Raji (cell line): Measurements from ENCODE around the gene AGBL1.

Experiments
- POLR2A ChIP-seq: IDR thresholded peaks from 2 replicates; pipeline ENCODE4 v1.6.1; 2011; ENCODE audit warnings: low read depth, low read length, control low read depth; ENCODE audit not compliant: insufficient read depth

The AGBL1 gene

DNA sequence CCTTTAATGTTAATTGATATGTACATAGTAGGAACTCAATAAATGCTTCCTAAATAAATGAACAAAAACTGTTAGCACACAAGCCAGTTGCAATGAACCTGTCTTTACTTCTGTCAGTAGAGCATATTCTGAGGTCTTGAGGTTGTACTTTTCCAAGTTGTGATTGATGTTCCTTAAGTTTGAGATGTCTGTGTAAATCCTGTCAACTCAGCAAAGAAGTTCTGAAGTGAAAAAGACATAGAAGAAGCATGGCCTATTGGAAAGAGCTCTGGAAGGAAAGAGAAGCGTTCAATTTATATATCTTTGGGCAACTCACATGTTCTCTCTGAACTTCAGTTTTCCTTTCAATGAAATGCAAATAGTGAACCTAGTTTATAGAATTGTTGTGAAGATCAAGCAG is 269.9 kb downstream of the AGBL1 start:
- TF ChIP-seq POLR2A, result no peak

DNA sequence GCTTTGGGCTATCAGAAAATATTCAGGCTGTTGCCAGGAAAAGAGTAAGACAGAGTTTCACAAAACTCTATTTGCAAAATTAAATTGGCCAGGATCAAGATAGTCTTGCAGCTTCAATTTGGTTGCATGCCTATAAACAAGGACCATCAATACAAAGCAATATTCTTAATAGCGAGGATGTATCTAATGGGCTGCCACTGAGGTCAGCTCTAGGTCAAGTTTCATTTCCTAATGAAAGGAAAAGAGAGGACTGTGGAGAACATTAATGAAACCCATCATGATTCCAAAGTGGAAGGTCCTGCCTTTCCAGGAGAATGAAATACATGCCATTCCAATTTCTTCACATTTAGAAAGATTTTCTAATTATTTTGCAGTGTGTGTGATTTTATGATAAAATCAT is 273.5 kb downstream of the AGBL1 start:
- TF ChIP-seq POLR2A, result no peak

DNA sequence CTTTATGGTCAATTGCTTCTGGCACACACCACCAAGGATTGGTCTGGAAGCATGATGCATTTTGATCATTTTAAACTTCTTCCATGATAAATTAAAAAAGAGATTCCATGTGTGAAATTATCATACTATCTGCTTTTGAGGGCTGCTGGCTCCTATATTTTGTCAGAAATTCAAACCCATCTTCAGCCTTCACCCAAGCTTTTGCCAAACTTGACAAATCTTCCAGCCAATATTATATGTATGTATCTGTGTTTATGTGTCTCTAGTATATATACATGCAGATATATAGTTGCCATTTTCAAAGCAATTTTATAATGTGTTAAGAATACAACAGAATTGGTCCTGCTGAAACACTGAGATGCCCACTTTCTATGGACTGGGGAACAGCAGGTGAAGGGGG is 275.7 kb downstream of the AGBL1 start:
- no peak for TF ChIP-seq POLR2A

DNA sequence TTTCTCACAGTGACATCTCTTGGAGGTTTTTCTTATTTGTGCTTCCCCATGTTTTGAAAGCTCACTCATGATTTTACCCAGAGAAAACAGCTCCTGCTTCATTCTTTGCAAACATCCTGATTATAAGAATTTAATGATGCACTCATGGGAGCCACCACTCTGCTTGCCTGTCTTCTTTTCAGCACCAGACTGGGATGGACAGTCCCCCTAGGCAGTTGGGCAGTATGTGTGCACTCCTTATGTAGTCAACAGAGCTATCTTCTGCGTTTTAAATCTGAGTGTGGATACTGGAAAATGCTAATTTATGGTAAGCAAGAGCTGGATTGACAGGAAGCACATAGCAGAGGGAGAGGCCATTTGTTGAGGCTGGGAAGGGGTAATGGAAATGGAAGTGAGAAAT is 276.1 kb downstream of the AGBL1 start:
- TF ChIP-seq POLR2A, result no peak

DNA sequence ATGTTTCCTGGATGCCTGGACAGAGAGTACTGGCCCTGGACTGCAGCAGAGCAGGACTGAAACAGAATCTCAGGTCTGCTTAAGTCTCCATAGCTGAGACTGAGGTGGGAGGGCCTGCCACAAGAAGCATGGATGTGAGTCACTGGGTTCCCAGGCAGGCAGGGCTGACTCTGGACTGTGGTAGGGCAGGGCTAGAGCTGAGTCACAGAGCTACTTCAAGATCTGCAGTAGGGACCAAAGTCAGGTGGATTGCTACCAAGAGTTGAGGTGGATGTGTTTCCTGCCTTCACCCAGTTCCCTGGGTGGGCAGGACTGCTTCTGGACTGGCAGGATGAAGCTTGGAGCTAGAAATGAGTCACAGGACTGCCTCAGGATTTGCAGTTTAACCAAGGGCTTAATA is 282.9 kb downstream of the AGBL1 start:
- no peak for TF ChIP-seq POLR2A

DNA sequence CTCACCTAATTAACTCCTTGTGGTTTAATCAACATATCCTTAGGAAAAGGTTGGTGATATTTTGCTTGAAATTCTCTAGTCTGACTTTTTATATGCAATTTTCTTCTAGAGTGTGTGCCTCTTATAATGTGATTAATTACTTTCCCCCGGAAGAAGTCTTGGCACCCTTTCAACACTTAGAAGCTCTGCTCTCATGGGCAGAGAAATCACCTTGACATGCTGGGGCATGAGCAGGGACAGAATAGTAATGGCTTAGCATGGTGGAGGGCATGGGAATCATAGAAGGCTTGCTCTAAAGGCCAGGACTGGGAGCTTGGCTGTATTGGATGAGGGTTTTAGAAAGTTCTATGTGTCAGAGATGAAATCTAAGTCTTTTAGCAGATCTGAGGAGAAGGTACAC is 293.5 kb downstream of the AGBL1 start:
- no peak for TF ChIP-seq POLR2A

DNA sequence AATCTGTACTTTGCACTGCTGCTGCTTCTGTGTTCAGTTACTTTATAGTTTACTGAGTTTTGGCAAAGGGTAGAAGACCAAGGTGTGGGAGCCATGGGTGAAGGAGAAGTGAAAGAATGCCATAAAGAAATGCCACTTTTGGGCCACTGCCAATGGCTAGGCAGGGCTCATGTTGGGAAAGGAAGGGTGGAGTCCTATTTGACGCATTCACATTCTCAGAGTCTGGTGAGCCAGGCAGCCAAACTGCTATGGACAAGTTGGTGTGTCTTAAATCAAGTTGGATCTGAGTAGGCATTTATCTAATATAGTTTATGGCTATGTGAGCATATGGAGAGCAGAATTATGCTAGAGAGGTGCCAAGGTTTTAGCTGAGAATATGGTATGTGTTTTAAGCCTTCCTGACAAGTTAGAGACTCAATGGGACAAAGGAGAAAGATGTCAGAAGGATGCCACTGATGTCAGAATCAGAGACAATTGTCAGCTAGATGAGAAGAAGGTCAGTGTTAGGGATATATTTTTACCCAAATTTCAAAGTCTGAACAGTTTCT is 296.1 kb downstream of the AGBL1 start:
- TF ChIP-seq POLR2A, result no peak

DNA sequence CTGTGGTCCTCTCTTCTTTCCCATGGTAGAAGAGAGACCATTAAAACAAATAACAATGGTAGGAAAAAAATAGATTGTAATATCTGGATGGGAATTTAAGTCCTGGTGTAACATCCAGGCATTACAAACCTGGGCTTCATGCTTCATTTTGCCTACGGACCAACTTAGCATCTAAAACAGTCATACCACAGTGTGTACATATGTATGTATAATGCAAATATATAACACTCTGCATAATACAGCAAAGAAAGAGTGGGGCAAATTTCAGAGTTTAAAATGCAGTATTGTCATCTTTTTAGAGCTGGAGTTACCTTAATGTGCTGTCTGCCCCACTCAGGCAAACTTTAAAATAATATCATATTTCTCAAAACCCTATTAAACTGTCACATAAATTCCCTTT is 298.2 kb downstream of the AGBL1 start:
- TF ChIP-seq POLR2A, result no peak

DNA sequence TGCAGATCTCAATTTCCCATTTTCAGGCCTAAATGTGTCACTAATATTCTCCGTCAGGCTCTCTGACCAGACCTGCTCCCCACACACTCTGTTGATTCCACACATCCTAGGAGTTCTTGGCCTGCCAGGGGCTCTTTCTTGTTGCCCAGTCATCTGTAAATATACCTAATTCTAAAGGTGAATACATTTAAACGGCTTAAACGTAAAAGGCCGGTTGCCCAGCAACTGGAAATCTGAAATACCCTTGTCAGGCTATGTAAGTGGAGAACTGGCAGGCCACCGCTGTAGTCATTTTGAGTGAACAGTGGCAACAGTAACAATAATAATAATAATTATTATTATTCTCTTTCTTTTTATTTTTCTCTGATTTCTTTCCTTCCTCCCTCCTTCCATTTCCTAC is 302.7 kb downstream of the AGBL1 start:
- TF ChIP-seq POLR2A, result no peak

DNA sequence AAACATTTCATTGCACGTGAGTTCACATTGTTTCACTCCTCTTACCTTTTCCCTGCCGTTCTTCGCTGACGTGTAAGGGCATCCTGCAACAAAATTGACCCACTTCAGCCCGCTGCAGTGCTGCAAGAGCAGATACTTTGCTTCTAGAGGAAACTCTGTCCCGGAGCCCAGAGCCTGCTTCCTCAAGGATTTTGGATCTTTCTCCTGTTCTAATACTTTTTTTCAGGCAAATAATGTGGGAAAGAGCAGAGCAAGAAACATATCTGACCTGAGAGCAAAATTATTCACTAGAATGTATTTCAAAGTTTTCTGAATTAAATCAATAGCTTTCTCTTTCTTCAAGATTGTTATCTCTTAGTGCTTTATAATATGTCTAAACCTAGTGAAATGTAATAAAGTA is 303.9 kb downstream of the AGBL1 start:
- no peak for TF ChIP-seq POLR2A

DNA sequence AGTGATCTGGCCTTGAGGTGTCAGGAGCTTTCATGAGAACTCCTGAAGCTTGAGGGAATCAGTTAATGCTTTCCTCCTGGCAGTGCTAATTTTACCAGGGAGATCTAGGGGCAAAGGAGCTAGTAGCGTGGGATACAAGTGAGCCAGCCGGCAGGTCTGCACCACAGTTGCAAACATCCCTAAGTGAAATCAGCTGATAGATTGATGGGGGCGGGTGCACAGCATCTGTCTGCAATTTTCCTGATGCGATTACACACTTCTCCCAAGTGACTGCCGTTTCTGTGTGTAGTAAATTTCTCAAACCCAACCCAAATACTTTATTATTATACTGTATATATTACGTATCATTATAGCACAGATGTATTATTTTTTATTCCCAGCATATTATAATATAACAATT is 304.5 kb downstream of the AGBL1 start:
- no peak for TF ChIP-seq POLR2A

DNA sequence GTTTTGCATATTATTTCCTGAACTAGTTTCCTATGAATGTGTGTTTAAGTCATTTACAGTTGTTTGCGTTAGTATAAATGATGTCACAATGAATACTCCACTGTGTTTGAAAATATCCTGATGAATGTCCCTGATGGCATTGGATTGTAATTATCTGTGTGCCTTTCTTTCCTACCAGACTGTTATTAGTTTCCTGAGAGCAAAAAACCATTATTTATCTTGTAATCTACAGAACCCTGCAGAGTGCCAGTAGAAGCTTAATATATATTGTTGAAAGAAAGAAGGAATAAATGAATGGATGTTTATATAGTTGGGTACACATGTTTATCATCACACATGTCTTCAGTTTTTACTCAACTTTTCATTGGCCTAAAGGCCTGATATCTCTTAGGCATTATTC is 312.6 kb downstream of the AGBL1 start:
- no peak for TF ChIP-seq POLR2A

DNA sequence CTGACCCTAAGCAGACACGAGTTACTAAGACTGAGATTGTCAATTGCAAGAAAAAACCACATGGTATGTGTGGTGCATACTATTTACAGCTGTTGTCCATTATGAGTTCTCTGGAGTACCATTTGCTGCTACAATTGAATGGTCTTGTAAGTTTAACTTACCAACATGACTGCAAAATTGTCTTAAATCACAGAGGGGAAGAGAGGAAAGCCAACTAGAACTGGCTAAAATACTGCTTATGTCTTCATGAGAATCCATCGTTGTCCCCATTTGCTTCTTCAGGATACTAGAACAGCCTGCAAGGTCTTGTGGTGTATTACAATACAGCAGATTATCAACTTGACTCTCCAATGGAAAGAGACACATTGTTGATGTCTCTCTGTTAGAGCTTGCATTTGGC is 313.2 kb downstream of the AGBL1 start:
- TF ChIP-seq POLR2A, result no peak

DNA sequence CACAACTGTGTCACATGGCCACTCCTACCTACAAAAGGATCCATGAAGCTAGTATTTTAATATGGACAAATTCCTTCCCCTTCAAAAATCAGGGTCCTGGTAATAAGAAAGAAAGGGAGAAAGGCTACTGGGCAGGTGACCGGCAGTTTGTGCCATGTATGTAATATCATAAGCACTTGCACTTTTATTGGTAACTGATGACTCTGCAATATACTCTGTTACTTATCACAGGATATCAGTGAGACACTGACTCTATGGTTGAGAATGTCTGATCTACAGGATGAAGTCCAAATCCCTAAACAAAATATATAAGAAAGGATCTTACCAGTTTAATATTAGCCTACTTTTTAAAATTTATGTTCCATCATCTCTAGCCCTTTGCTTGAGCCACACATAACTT is 315.2 kb downstream of the AGBL1 start:
- no peak for TF ChIP-seq POLR2A

DNA sequence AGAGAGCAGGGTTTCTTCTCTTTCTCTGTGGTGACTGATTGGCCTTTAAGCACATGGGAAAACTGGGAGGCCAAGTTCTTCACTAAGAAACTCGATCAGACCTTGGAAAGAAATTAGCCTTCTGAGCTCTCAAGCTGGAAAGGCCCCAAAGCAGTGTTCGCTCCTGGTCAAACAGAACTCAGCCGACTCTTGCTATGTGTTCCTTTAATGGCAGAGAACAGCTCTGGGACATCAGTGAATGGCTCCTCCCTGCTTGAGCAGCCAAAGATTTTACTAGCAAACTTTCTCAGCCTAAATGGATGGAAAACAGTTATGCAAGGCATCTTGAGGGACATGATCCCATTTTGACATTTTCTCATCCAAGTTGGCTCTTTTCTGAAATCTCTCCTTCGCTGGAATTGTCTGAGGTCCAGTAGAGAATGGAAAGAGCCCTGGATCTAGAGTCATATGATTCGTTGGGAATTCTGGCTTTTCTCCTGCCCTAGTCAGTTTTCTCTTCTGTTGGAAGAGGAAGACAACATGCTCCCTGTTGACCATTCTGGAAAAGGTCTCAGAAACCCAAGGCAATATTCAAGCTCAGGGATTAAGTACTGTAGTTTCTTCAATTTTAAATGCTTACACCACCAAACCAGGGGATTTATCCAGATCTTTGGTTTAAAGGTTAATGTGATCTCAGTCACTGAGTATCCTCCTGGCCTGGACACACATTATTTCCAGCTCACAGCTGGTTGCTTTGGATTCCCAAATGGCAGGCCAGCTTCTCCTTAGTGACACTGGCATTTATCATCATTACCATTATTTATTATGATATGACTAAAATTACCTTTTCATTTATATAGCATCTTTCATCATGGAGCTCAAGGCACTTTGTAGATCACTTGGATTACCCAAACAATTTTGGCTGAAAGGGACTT is 319.6 kb downstream of the AGBL1 start:
- TF ChIP-seq POLR2A, result no peak

DNA sequence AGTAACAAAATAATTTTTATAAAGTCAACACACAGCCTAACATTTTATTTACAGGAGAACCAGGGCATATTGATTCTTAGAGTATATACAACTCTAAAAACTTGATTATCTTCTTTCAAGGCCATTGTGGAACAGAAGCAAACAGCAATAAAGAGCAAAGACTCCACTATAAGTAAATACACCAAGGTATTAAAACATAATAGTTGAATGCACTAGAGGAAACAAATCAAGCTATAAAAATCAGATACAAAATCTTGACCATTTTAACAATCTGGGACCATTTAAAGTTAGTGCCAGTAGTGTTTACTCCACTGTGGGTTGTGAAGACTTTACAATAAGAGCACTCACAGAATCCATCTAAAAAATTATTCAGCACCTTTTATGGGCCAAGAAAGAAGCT is 323.6 kb downstream of the AGBL1 start:
- TF ChIP-seq POLR2A, result no peak
